H1 (cell line): ENCODE measurements around the gene MYH9.

ENCODE experiments used
- EP300 ChIP-seq, 2 experiments: IDR thresholded peaks; 1 replicate in 1 of 2; 2 replicates in 1 of 2; pipeline ENCODE4 v1.6.1; 2011 to 2012; ENCODE audit warnings: low read depth in 2 of 2, low read length in 2 of 2, mild to moderate bottlenecking in 2 of 2, borderline replicate concordance in 1 of 2, inconsistent platforms in 1 of 2, moderate library complexity in 1 of 2
- EZH2 ChIP-seq: fragments of 200-600 bp; sonication (generic); IDR thresholded peaks from 2 replicates; pipeline ENCODE4 v1.7.1; 2012; ENCODE audit warnings: low read depth, mild to moderate bottlenecking, moderate library complexity, low read length, inconsistent platforms; ENCODE audit not compliant: severe bottlenecking
- HDAC2 ChIP-seq, 2 experiments: fragments of 300-600 bp in 1 of 2; sonication (generic) in 1 of 2; IDR thresholded peaks; 2 replicates each; pipeline ENCODE4 v1.6.1; 2011 to 2012; ENCODE audit warnings: low read depth in 2 of 2, low read length in 2 of 2, mild to moderate bottlenecking in 2 of 2, moderate library complexity in 2 of 2, borderline replicate concordance in 1 of 2, inconsistent platforms in 1 of 2
- POLR2A ChIP-seq, 2 experiments: IDR thresholded peaks; 1 replicate in 1 of 2; 2 replicates in 1 of 2; pipeline ENCODE4 v1.6.1; 2011; ENCODE audit warnings: low read depth in 2 of 2, low read length in 2 of 2, mild to moderate bottlenecking in 2 of 2; ENCODE audit errors: control extremely low read depth in 1 of 2
- POLR2AphosphoS5 ChIP-seq: IDR thresholded peaks from 2 replicates; pipeline ENCODE4 v1.6.1; 2011; ENCODE audit warnings: low read depth, low read length
- TAF1 ChIP-seq: IDR thresholded peaks from 2 replicates; pipeline ENCODE4 v1.6.1; 2011; ENCODE audit warnings: mild to moderate bottlenecking, low read depth, low read length
- YY1 ChIP-seq: IDR thresholded peaks from 2 replicates; pipeline ENCODE4 v1.6.1; 2011; ENCODE audit warnings: low read depth, mild to moderate bottlenecking, low read length
- TF ChIP-seq, protein P1 (sequence below), 3 experiments: IDR thresholded peaks; 1 replicate in 2 of 3; 2 replicates in 1 of 3; pipeline versions ENCODE4 v1.5.1 to v1.6.1; 2011; ENCODE audit warnings: low read length in 3 of 3, mild to moderate bottlenecking in 3 of 3, inconsistent platforms in 2 of 3, low read depth in 1 of 3, moderate library complexity in 1 of 3; ENCODE audit not compliant: insufficient read depth in 1 of 3; ENCODE audit errors: control extremely low read depth in 1 of 3

DNA sequence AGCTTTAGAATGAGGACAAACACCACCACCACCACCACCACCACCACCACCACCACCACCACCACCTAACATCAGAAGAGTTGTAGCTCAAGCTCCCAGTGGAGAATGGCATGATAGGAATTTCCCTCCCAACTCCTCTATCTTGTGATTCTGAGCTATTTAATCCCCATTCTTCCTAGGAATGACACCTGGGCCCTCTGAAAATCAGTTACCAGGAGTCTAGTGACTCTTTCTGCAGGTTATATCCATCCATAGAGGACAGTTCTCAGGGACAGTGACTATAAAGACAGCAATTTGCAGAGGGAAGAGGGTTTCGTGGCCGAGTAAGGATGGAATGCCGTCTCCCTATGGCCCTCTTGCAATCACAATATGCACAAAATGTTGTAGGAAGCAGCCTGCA, 27.8 kb downstream of the MYH9 start:
- TF ChIP-seq TAF1 (0 out of 2 replicates have a peak, but pooled peaks have one; percentile 27), POLR2AphosphoS5 (no peak), POLR2A (IDR thresholded peaks at IDR 0.05; ENCODE audit: control extremely low read depth in 1 of 2, low read depth in 2 of 2, low read length in 2 of 2) (no peak; a peak in 1 of 3 replicates), YY1 (no peak), HDAC2 (IDR thresholded peaks at IDR 0.05; ENCODE audit: borderline replicate concordance in 1 of 2, low read depth in 2 of 2, low read length in 2 of 2) (no peak), EP300 (IDR thresholded peaks at IDR 0.05; ENCODE audit: borderline replicate concordance in 1 of 2, low read depth in 2 of 2, low read length in 2 of 2) (peak in 1 of 2 experiments; percentile 40; a peak in 1 of 3 replicates), EZH2 (no peak)
- TF ChIP-seq, protein P1, sequence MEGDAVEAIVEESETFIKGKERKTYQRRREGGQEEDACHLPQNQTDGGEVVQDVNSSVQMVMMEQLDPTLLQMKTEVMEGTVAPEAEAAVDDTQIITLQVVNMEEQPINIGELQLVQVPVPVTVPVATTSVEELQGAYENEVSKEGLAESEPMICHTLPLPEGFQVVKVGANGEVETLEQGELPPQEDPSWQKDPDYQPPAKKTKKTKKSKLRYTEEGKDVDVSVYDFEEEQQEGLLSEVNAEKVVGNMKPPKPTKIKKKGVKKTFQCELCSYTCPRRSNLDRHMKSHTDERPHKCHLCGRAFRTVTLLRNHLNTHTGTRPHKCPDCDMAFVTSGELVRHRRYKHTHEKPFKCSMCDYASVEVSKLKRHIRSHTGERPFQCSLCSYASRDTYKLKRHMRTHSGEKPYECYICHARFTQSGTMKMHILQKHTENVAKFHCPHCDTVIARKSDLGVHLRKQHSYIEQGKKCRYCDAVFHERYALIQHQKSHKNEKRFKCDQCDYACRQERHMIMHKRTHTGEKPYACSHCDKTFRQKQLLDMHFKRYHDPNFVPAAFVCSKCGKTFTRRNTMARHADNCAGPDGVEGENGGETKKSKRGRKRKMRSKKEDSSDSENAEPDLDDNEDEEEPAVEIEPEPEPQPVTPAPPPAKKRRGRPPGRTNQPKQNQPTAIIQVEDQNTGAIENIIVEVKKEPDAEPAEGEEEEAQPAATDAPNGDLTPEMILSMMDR (IDR thresholded peaks at IDR 0.05; ENCODE audit: control extremely low read depth in 1 of 3, insufficient read depth in 1 of 3, low read depth in 1 of 3, low read length in 3 of 3) = no peak
